Right renal cortex interstitium (tissue), 3 donors: Measurements from ENCODE around the gene HMGCS2. TPM values are rescaled to one million over a fixed set of nuclear protein-coding genes. Genes with fewer than 3 reads are reported as not detected.
A peak's percentile ranks its signal among the peaks of the same experiment; 100 is the strongest.
"Not testable (repeated sequence)": the region's sequence is repeated elsewhere in the genome, so short reads cannot be mapped to it uniquely, and the experiment has no call there.

Experiments used
- DNase-seq, 3 donors: peaks; one replicate each; pipeline ENCODE4 v3.0.0-alpha.2; 2013; ENCODE audit warnings: low read depth in 3 of 3, low spot score in 2 of 3
- polyA plus RNA-seq, 3 donors: library from polyadenylated mRNA; unstranded; fragments of 120-200 nt; gene quantifications; one replicate each; pipeline ENCODE4 v1.2.1, GENCODE V29; 2013; ENCODE audit not compliant: insufficient read length in 3 of 3

HMGCS2 gene
- polyA plus RNA-seq, 3 donors, result 44.8 to 113 (median 80.0) TPM

GRCh38 chr1:119732465-119733168 is 36.1 kb downstream of the HMGCS2 start:
- DNase-seq, result no peak

DNA sequence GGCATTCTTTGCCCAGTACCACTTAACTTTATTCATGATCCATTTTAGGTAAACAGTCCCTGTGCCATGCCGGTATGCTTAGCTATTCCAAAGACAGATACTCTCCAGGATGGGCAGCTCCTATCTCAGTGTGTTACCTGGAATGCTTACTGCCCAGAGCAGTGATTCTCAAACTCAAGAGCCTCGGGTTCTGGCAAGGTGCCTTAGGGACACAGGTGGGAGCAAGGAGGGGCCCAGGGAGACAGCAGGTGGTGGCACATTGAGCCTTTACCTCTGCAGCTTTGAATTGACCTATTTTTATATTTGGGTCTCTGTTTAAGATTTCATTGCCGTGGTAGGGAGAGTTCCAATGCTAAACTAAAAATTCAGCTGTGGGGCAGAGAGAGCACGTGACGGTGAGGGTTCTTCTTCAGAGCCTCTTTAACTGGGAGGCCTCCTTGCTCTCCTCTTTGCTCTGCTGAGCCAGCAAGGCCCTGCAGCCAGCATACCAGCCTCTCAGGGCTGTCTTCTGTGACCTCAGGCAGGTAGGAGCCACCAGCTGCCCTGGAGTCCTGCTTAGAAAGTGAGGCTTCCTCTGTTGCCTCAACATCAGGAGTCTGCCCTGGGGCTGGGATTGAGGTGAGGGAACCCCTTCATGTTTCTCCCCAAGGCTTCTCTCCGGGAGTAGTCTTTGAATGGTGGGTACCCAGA is 36.8 kb downstream of the HMGCS2 start:
- DNase-seq, result no peak

- no peak for DNase-seq
Measured at GRCh38 chr1:119731060-119731459, 37.6 kb downstream of the HMGCS2 start.

DNA sequence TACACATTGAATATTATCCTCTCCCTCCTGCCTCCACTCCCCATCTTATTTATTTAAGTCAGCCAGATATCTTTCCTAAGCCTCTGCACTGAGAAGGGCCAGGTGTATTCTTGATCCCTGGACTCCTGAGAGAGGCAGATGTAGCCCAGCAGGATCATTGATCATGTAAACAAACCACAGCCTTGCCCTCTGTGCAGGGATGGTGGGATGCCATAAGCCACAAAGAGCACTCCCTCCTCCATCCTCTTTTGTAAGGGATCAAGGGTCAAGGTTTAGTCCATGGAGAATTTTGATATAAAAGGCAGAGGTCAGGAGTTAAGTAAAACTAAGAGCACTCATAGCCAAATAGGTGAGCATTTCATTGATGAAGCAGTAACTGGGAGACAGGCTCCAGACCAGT is 39.7 kb downstream of the HMGCS2 start:
- no peak for DNase-seq

DNA sequence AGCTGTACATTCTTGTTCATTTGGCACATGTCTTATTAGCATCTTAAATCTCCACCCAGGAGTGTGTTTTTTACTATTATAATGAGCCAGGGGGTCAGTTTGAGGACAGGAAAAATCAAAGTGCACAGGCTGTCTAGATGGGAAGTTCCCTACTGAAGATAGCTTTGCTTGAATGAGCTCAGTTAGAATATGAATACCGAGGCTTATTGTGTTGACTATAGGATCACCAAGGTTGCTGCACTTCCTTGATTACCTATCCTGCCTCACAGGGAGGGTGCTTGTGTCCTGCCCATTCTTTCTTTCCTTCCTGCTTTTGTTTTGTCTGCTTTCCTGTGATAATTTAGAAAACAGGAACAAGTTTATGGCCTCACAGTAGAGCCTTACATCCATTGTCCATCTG is 40.7 kb downstream of the HMGCS2 start:
- no peak for DNase-seq

DNA sequence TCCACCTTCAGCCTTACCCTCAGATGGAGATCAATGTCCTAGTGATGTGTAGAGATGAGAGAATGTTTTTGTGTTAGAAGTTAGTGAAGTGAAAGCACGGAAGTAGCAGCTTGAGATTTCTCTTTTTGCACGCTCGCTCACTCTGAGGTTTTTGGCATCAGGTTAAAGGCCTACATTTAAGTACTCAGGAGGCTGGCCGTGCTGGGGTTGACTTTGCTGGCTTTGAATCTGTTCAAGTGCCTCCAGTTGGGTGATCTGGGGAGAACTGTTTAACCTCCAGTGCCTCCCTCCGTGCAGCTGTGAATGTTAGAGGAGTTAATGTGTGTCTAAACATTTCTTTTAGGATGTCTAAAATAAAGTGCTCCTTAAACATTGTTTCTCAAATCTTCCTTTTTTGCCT is 43.1 kb downstream of the HMGCS2 start:
- DNase-seq, result no peak

- DNase-seq, result no peak
Measured at GRCh38 chr1:119724611-119725218, 44.0 kb downstream of the HMGCS2 start.

DNA sequence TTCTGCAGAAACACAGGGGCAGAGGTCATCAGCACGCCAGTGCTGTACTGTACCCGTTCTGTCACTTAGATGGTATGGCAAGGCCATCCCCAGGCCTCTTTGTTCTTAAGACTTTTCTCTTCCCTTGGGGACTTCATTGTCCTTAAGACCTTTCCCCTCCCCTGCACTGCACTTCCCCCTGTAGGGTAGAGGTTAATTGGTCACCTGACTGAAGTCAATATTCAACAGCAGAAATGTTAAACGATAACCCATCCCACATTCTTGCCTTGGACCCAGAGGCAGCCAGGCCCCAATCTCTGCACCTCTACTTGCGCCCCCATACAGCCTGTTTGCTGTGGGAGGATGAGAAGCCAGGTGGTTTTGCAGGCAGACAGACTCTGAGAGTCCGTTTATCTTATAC is 46.8 kb downstream of the HMGCS2 start:
- no peak for DNase-seq

DNA sequence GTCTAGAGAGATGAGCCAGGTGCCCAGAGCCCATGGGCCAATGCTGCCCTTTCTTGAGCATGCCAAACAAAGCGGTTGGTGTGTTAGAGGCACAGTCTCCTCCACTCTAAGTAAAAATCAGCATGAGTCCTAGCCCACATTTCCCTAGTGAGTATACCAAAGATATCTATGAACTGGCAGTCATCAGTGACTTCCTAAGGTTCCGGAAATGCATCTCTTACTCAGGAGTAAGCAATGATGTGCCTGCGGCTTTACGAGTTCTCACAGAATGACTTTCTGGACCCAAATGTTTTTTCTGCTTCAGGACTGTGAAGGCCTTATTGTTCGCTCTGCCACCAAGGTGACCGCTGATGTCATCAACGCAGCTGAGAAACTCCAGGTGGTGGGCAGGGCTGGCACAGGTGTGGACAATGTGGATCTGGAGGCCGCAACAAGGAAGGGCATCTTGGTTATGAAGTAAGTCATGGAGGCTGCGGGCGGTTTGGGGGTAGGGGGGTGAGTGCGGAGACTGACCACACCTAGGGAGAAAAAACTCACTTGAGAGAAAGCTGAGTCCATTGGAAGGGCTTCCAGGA is 47.8 kb downstream of the HMGCS2 start:
- no peak for DNase-seq

- no peak for DNase-seq
Measured at GRCh38 chr1:119718972-119719371, 49.7 kb downstream of the HMGCS2 start.

DNA sequence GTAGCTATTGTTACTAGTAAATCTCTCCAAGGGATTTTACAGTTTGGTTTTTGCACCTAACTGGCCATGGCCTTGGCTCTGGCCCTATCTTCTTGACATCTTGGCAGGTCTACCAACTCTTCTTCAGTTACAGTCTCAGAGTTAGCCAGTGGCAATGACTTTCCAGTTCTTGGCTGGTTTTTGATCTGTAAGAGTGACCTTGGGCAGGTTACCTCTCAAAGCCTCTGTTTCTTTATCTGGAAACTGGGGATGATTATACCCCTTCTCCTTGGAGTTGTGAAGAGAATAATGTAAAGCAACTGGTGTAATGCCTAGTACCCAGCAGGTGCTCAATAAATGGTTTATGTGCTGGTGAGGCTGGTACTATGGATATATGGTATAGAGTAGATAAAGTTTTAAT is 50.3 kb downstream of the HMGCS2 start:
- DNase-seq, result no peak

- peak in 2 of 3 donors; percentile 53 to 60 for DNase-seq
Measured at GRCh38 chr1:119715542-119715941, 53.2 kb downstream of the HMGCS2 start.

DNA sequence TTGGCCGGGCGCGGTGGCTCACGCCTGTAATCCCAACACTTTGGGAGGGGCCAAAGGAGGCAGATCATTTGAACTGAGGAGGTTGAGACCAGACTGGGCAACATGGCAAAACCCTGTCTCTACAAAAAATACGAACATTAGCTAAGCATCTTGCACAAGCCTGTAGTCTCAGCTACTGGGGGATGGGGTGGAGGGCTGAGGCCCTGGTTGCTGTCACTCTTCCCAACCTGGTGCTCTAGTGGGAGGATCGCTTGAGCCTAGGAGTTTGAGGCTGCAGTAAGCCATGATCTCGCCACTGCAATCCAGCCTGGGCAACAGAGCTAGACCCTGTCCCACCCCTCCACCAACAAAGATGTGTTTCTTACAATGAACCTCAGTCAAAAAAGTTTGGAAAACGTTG is 54.1 kb downstream of the HMGCS2 start:
- DNase-seq, result no peak

- peak in 1 of 3 donors; percentile 35 for DNase-seq
Measured at GRCh38 chr1:119713749-119714456, 54.8 kb downstream of the HMGCS2 start.

DNA sequence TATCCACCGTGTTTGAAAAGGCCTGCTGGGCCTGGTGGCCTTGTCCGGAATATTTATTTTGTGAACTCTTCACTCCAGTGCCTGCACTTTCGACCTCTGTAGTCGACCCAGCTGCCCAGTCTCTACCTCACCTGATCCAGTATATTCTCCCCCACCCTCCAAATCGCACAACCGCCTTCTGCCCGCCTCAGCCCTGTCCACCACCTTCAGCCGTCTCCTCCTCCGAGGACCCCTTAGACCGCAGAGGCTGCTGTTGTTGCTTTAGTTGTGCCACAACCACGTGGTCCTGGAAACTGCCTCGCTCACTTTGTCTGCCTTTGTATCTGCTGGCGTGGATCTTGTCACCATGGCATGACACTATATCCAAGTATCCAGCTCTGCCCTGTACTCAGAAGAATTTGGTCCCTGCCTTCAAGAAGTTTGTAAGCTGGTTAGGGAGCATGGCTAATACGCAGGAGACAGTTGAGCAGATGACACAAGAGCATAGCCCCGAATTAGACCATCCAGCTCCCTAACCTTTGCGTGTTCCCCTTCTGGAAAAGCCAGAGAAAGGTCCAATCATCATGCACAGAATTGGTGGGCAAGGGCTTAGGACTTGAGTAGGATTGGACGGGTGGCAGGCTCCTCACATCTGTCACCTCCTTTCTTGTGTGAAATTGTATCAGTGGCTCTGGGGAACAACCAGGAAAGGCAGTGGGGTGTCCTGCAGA is 55.5 kb downstream of the HMGCS2 start:
- DNase-seq, result peak in 1 of 3 donors; percentile 18

DNA sequence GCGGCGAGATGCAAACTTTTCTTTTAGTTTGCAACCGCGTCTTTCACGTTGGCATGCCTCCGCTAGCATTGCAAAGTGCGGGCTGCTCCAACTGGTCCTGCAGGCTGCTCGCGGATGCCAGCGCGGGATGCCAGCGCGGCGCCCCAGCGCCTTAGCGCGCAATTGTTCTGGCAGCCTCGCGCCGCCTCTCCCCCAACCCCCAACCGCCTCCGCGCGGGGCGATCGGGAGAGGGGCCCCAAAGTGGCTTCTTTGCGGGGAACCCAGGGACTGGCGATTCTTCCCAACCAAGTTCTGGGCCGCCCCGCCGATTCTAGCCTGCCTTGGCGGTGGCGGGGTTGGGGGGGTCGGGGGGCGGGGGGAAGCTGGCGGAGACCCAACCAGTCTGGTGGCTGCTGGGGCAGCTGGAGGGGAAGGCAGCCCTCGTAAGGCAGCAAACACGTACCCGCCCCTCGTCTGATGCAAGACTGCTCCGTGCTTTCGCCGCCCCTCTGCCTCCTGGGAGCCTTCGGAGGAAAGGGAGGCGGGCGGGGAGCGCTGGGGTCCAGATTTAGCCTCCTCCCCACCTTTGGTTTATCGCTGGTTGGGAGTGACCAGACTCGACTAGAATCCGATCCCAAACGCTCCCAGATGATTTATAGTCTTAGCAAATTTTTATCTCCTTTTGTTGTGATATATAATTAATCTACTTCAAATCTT is 56.2 kb downstream of the HMGCS2 start:
- peak in 2 of 3 donors; percentile 52 to 59 for DNase-seq

DNA sequence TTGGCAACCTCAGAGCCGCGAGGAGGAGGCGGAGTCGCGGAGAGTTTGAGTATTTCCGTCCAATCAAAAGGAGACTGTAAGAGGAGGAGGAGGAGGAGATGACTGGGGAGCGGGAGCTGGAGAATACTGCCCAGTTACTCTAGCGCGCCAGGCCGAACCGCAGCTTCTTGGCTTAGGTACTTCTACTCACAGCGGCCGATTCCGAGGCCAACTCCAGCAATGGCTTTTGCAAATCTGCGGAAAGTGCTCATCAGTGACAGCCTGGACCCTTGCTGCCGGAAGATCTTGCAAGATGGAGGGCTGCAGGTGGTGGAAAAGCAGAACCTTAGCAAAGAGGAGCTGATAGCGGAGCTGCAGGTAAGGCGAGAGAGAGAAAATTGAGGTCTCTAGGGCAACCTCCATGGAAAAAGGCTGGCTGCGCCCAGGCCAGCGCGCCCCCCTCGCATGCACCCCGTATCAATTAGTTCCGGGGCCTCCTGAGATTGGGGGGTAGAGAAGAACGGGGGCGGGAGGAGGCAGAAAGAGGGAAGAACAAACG is 56.8 kb downstream of the HMGCS2 start, which contains the start of gene PHGDH:
Gene PHGDH, plus strand, starts transcription at position 131 of the 538 bp plus-strand sequence. Its CDS starts 89 bp downstream, at position 220.
- peak in 2 of 3 donors; percentile 48 to 71 for DNase-seq

- not testable (repeated sequence) for DNase-seq
Measured at GRCh38 chr1:119711356-119711803, 57.3 kb downstream of the HMGCS2 start.

- not testable (repeated sequence) for DNase-seq
Measured at GRCh38 chr1:119706599-119706998, 62.1 kb downstream of the HMGCS2 start.
